GM18517 (cell line): ENCODE results near the gene CRACR2B.

Experiments
- ATAC-seq: cut with Tn5 transposase; IDR thresholded peaks from one replicate; pipeline ENCODE4 v1.9.1; 2021; ENCODE audit warnings: mild to moderate bottlenecking, moderate library complexity; ENCODE audit not compliant: unreplicated experiment

Gene CRACR2B

DNA sequence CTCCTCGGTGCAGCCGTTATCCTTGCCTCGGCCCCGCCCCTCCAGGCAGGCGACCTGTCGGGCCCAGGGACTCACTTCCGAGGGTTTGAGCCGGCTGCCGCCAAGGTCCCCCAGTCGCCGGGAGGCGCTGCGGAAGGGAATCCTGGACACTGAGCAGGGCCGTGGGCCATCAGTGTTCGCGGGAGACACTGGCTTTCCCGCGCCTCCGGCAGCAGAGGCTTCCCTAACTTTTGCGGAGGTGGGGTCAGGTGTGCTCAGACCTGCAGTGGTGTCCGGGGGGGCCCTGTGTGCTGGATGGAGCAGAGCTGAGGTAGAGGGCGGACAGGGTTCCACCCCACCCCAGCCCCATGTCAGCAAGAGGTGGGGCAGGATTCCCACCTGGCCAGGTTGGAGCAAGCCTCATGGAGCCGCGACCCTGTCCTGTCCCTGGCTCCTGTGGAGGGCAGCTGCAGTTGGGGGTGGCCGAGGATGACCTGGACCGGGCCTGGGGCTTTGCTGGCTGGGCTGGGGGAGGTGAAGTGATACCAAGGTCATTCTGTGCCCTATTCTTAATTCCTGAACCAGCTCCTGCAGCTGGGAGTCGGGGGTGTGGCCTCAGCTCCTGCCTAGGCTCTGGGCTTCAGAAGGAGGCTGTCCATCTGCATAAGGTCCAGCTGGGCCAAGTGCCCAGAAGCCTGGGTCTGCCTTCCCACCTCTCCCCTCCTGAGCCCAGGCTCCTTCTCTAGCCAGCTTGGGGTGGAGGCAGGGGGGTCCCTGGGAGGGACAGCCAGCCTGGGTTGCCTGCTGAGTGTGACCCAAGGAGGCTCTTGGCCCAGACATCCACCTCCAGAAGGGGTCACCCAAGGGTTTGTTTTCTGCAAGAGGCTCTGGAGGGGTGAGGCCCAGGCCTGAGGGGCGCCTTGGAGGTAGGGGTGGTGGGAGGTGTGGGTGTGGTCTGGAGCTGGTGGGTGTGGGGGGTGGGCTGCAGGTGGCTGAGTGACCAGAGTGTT is 23.4 kb downstream of the CRACR2B start:
- no peak for ATAC-seq

DNA sequence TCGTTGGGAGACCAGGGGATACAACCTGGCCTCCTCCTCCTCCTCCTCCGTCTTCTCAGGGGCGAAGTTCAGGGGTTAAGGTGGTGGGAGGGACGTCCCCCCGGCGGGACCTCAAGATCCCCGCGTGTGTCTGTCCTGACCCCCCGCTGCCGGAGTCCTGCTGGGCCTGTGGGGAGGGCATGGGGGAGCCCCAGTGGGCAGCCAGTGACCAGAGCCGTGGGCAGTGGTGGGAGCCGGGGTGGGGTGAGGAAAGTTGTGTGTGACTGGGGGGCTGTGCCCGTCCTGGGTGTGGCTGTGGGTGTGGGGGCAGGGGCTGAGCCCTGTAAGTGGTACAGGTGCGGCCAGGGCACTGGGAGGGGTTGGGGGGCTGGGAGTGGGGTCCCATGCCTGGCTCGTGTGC is 25.0 kb downstream of the CRACR2B start:
- no peak for ATAC-seq

DNA sequence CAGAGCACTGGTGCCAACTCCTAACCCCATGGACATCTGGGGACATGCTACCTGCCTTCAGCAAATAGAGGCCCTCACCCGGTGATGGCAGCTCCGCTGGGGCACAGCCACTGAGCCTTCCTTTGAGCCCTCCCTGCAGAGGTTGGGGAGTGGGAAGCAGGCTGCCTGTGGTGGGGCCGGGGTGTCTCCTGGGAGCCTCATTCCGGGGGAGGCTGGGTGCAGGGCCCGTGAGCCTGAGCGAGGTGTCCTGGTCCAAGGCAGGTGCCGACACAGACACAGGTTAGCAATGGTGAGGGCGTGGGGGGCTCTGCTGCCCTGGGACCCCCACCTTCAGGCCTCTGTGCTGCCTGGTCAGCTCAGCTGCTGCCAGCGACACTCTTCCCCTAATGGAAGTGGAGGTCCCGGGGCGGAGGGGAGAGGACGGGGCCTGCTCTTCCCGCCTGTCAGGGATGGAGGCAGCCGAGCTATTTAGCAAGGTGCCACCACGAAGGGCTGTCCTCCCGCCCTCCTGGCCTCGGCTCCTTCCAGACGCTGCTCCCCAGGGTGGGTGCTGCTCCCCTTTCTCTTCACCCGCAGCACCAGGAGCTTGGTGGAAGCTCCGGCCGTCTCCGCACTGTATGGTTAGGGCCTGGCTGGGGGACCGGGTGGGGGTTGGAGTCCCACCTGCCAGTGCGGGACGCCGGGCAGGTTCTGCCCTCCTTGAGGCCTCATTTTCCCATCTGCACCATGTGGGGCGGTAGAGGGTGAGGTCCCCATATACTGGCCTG is 26.1 kb downstream of the CRACR2B start:
- ATAC-seq, result no peak

DNA sequence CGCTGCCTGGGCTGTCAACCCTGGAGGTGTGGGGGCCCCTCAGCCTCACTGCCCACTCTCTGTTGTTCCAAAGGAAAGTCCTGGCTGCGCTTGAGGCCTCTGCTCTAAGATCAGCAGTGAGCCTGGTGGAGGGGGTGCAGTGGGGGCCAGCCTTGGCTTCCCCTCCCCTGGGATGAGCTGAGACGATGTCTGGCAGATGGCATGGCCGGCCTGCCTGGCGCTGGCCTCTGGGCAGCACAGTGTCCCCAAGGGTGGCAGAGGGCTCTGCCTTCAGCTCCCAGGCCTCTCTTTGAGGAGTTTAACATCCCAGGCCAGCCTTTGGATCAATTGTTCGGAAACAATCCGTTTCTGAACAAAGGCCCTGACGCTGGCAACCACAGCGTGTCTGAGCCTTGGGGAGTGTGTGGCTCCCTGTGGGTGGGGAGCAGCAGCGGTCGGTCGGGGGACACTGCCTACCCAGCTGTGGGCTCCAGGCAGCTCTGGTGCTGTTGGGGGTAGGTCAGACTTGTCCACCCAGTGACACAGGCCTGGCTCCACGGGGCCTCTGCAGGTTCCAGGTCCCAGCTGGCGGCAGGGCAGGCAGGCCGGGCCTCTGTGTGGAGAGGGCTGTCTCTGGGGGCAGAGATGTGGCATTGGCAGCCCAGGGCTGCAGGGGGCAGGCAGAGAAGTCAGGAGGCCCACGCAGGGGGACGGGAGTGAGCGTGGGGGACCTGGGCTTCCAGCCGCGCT is 27.0 kb downstream of the CRACR2B start:
- ATAC-seq, result no peak

DNA sequence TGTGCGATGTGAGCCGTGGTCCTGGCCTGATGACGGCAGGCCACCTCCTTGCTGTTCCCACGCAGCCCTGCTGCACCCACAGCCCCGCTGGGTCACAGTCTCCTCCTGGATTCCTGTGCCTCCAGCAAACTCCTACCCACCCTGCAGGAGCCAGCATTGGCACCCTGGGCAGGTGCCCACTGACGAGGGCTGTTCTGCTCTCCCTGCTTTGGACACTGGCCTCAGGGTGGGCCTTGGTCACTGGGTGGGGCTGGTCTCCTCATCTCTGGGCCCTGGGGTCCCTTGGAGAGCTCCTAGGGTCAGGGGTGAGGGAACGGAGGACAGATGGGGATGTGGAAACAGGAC is 27.6 kb downstream of the CRACR2B start:
- ATAC-seq, result no peak

DNA sequence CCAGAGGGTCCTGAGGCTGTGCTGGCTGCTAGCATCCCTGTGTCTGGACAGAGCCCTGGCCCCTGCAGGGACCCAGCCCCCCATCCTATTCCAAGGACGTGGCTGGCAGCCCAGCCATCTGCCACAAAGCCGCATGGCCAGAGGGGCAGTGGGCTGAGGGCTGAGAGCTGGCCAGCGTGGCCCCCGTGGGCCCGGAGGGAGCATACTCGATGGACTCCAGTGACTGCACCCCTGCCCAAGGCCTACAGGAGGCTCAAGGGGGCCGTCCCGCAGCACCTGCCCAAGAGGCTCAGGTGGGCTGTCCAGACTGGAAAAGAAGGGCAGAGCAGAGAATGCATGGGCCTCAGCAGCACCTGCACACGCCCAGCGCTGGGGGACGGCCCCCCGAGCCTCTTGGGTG is 28.1 kb downstream of the CRACR2B start:
- ATAC-seq, result no peak

DNA sequence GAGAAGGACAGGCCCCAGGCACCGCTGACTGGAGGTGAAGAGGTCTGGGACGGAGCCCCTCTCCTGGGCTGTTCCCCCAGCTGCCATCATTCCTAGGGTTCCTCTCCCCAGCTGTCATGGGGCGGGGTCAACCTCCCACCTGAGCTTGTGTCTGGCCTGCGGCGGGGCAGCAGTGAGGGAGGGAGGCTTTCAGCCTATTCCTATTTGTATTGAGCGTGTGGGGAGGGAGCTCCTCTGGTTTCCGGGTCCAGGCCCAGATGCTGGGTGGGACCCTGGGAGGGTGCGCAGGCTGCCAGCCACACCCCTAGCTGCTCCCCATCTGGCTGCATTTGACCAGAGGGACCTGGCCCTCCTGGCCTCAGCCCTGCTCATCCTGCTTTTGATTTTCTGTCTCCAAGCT is 28.7 kb downstream of the CRACR2B start:
- no peak for ATAC-seq

DNA sequence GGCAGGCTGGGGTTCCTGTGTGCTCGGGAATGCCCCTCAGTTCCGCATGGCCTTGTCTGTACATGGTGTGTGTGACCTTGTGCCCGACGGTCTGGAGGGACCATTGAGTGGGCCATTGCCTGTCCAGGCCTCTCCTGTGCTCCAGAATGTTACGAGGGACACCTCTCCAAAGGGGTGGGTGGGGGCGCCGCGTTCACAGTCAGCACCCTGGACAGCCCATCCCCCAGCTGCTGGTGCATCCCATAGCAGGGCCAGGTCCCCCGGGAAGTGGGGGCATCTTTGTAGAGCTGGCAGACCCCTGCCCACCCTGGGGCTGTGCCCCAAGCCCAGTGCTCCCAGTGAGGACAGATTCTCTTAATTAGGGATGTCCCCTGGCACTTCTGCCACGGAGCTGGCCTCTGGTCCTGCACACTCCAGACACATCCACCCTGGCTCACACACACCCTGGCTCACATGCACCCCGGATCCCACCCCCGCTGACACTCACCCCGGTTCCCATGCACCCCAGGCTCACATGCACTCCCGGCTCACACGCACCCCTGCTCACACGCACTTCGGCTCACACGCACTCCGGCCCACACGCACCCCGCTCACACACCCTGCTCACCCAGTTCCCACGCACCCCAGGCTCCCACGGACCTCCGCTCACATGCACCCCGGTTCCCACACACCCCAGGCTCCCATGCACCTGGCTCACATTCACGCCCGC is 30.5 kb downstream of the CRACR2B start:
- ATAC-seq, result no peak

DNA sequence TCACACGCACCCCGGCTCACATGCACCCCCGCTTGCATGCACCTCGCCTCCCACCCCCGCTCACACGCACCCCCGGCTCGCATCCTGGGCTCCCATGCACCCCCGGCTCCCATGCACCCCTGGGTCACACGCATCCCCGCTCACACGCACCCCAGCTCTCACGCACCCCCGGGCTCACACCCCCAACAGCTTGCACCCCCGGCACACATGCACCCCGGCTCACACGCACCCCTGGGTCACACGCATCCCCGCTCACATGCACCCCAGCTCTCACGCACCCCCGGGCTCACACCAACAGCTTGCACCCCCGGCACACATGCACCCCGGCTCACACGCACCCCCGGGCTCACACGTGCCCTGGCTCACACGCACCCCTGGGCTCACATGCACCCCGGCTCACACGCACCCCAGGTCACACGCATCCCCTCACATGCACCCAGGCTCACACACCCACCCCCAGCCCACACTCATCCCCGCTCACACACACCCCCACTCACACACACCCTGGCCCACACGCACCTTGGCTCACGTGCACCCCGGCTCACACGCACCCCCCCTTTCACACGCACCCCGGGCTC is 31.1 kb downstream of the CRACR2B start:
- ATAC-seq, result no peak

DNA sequence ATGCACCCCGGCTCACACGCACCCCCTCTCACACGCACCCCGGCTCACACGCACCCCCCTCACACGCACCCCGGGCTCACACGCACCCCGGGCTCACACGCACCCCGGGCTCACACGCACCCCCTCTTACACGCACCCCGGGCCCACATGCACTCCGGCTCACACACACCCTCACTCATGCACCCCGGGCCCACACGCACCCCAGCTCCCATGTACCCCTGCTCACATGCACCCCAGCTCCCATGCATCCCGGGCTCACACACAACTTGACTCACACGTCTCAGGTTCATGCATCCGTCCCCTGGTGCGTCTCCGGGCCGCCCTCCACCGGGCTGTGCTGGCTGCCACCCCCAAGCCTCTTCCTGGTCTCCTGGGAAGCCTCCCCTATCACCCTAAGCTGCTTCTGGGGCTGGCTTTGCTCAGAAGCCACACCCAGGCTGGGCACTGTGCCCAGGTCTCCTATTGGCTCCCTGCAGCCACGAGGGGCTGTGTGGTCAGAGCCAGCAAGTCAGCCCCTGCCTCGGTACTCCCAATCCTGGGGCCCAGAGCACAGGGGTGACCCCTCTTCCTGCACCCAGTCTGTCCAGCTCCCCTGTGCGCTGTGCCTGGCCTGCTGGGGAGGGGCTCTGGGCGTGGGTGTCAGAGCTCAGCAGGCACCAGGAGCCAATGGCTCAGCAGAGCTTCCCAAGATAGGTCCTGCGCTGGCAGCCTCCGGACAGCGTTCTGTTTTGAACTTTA is 31.8 kb downstream of the CRACR2B start:
- no peak for ATAC-seq

DNA sequence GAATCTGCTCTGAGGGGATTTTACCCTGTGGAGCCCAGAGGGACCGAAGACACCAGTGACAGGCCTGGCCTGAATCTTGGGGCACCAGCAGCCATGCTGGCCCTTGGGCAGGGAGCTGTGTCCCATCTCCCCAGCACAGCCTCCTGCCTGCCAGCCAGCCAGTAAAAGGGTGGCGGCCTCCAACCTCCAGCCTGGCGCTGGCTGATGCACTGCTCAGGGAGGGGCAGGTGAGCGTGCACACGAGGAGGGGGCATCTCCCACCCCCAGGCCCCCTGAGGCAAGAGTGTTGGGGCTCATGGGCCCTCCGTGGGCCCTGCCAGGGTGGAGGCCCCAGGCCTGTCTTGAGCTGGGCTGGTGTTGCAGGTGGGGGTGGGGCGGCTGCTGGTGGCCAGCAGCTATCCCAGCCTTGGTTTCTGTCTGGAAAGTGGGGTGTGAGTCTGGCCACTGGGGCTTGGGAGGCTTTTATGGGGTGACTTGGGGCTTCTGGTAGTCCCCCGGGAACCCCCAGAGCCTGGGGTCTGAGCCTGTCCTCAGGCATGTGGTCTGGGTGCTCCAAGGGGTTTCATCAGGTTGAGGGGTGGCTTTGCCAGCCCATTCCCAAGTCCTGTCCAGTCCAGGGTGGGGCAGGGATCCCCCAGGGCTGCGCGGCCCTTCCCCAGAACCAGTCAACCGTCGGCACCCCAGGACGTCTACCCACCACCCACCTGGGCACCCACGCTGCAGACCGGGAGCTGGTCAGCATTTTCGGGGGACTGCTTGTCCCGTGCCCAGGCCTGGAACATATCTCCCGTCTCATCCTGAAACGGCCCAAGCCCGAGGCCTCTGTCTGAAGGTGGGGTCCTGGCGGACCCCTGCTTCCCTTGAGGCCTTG is 32.8 kb downstream of the CRACR2B start:
- ATAC-seq, result no peak

DNA sequence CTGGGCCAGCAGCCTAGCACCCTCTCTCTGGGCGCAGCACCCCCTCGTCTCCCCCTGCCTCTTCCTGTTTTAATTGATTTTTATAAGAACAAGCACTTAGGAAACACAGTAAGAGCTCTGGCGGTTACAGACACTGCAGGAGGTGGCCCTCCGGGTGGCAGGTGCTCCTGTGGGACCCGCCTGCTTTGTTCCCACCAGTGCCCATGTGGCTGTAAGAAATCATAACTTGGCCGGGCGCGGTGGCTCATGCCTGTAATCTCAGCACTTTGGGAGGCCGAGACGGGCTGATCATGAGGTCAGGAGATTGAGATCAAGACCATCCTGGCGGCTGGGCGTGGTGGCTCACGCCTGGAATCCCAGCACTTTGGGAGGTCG is 33.4 kb downstream of the CRACR2B start:
- ATAC-seq, result no peak

DNA sequence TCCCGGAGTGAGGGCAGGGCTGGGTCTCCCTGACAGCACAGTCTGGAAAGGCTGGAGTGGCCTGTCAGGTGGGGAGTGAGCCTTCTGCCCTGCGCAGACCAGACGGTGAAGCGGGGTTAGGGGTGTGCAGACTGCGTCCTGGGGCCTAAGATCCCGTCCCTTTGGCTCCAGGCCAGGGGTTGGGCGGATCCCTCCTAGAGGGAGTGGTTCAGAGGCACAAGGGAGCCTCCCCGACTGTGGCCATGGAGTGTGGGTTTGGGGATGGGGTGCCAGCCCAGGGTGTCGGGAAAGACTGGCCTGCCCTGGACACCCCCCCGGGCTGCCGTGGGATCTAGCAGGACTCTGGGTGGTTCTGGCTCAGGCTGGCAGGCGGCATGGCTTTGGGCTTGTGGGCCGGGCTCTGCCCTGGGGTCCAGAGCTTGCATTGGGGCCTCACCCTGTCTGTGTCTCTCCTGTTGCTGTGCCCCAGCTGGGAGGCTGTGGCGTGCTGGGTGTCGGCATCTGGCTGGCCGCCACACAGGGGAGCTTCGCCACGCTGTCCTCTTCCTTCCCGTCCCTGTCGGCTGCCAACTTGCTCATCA is 34.5 kb downstream of the CRACR2B start:
- no peak for ATAC-seq

DNA sequence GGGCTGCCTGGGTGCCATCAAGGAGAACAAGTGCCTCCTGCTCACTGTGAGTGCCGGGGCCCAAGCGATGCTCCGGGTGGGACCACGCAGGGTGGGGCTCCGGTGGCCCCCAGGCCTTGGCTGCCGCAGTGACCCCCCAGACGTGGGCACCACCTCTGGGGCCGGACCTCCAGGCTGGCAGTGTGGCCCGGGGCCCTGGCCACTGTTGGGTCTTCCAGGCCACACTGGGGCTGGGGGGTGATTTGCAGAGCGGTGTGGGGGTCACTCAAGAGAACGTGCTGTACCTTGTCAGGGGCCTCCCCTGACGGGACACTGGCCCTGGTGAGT is 34.9 kb downstream of the CRACR2B start:
- ATAC-seq, result no peak

DNA sequence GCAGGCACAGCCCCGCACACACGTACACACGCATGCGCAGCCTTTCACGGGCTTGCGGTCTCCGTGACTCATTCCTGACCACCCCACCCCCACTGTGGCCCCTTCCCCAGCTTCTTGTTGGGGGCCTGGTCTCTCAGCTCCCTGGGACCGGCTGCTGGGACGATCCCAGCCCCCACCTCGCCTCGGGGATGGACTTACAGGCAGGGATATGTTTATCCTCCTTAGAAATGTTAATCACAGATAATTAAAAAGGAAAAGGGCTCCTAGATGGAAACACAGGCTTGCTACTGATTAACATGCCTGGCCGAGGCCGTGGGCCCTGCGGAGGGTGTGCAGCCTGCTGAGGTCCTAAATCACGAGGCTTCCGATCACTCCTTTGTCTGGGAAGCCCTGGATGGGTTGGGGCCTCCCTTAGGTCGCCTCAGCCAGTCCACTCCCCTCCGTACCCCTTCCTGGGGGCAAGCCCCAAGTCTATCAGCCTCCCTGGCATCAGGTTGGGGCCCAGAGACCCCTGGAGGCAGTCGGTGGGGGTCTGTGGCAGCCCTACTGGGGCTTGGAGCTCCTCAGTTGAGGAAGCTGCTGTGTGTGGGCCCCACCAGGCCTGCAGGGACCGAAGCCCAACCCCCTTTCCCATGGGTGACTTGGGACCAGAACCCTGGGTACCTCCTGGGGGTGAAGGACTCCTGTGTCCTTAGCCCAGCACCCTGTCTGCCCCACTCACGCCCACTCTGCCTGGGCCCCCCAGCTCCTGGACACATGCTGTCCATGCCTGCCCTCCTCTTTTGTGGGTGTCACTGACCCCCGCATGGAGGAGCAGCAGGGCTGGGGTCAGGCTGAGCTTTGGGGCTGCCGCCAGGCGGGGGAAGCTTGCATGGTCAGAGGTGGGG is 35.5 kb downstream of the CRACR2B start:
- no peak for ATAC-seq

DNA sequence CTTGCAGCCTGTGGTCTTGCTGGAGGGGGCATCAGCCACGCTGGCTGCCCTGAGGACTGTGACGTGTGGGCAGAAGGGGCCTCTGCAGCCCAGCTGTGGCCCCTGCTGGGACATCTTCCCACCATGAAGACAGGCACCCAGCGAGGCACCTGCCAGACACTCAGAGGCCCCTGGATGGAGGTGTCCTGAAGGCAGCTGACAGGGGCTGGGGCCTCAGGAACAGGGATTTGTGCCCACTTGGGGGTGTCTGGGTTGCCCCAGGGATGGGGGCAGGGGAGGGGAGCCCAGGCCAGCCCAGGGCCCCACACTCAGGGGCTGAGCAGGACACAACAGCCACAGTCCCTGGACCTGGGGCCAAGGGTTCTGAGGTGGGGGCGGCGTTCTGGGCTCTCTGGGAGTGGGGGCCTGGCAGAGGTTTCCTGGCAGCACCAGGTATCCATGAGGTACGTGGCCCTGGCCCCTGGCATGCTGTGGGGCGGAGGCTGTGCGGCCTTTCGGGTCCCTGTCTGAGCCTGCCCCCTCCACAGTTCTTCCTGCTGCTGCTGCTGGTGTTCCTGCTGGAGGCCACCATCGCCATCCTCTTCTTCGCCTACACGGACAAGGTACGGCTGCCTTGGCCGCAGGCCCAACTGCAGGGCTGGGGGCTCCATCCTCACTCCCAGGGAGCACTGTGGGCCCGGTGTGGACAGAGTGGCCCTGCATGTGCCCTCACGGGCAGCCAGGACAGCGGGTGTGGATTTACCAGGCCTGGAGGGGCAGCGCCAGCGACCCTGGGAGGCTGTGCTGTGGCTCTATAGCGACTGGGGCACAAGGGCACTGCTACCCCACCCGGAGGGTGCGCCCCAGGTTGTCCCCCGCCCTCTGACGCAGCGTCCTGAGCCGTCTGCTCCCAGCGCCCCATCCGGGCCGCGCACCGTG is 36.5 kb downstream of the CRACR2B start:
- ATAC-seq, result no peak

DNA sequence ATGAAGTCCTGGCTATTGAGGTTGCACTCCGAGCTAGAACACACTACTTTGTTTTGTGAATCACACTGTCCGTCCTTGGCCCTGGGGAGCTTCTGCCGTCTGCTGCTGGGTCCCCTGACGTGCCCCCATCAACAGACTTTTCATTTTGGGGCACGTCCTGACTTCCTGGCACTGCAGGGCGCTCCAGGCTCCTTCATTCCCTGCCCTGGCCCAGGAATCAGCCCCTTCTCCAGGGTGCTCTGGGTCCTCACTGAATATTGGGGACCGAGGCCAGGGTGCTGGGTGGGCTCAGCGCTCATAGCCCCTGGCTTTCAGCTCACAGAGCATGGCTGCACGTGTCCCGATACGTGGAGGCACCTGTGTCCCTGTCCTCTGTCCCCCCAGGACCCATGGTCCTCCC is 37.2 kb downstream of the CRACR2B start:
- ATAC-seq, result no peak
